RWPE1 (cell line): ENCODE data around the gene CORO2B.

ENCODE experiments used
- CTCF ChIA-PET: fragments of 350-600 bp; sonication (Branson Sonifier 250); formaldehyde crosslinking; extraction: SDS; loops from one replicate; lab custom pipeline; 2021; lab: Yijun Ruan, JAX
- POLR2A ChIA-PET: fragments of 400-600 bp; formaldehyde crosslinking; extraction: SDS; loops from one replicate; lab custom pipeline; 2020; ENCODE audit warnings: antibody characterized with exemption; ENCODE audit not compliant: low non-redundant PET; lab: Yijun Ruan, JAX
- DNase-seq: peaks from one replicate; pipeline ENCODE4 v3.0.0; 2012; ENCODE audit warnings: low spot score
- H3K27ac ChIP-seq: fragments of 450-650 bp; 2 replicates; pipeline ENCODE4 v1.5.1; 2017
- CTCF ChIP-seq: fragments of 450-650 bp; conservative IDR thresholded peaks from 2 replicates; pipeline ENCODE4 v1.5.1; 2017; ENCODE audit warnings: low read depth, mild to moderate bottlenecking

Gene CORO2B

GRCh38 chr15:68553314-68553993 is 25.3 kb upstream of the CORO2B start:
- no peak for TF ChIP-seq CTCF
- POLR2A ChIA-PET: no interaction called here
- DNase-seq: no peak
- CTCF ChIA-PET: interaction anchor here (0.6 to 7.7 kb wide), 12 partner anchors 15 to 675 kb away, joined by 3 to 90 read pairs (median 4); no protein-coding TSS in a partner anchor
- no peak overlapping the region for H3K27ac ChIP-seq

- peak; percentile 71 for DNase-seq
Observed at GRCh38 chr15:68553994-68554720, 24.6 kb upstream of the CORO2B start.

GRCh38 chr15:68554721-68555678 is 23.8 kb upstream of the CORO2B start:
- CTCF ChIA-PET: interaction anchor here (0.6 to 7.7 kb wide), 21 partner anchors 8 to 518 kb away, joined by 3 to 90 read pairs (median 3); no protein-coding TSS in a partner anchor
- POLR2A ChIA-PET: no interaction called here
- no peak for TF ChIP-seq CTCF
- no peak for DNase-seq
- H3K27ac ChIP-seq: no peak overlapping the region

More at GRCh38 chr15:68553994-68554720, 24.6 kb upstream of the CORO2B start:
- ChIA-PET CTCF (interaction anchor here (0.6 to 7.7 kb wide), 23 partner anchors 9 to 675 kb away, joined by 3 to 90 read pairs (median 3); no protein-coding TSS in a partner anchor), POLR2A (no interaction called here)
- TF ChIP-seq CTCF: peak; percentile 82
- H3K27ac ChIP-seq: no peak overlapping the region

- POLR2A ChIA-PET: no interaction called here
- no peak overlapping the region for H3K27ac ChIP-seq
- no peak for DNase-seq
- CTCF ChIA-PET: no interaction called here
- no peak for TF ChIP-seq CTCF
Observed at GRCh38 chr15:68555679-68556037, 23.1 kb upstream of the CORO2B start.

- ChIA-PET POLR2A (no interaction called here), CTCF (interaction anchor here (0.5 to 1.7 kb wide), 3 partner anchors 20 to 118 kb away, joined by 3 to 9 read pairs (median 5); no protein-coding TSS in a partner anchor)
- H3K27ac ChIP-seq: no peak overlapping the region
- TF ChIP-seq CTCF: no peak
- no peak for DNase-seq
Observed at GRCh38 chr15:68556139-68556990, 22.4 kb upstream of the CORO2B start.
